Gastroesophageal sphincter (tissue), 4 donors: Measurements from ENCODE around the gene DCDC2B. TPM values are rescaled to one million over a fixed set of nuclear protein-coding genes. Genes with fewer than 3 reads are reported as not detected.

Experiments
- ATAC-seq: fragments of 150-250 bp; one replicate; pipeline ENCODE4 v1.9.1; 2016; ENCODE audit warnings: mild to moderate bottlenecking, moderate library complexity
- H3K27ac ChIP-seq, 4 donors: fragments of 200-600 bp; sonication (generic) in 3 of 4; 1 replicate in 3 of 4; 2 replicates in 1 of 4; pipeline ENCODE4 v1.5.1; 2016 to 2019
- H3K27me3 ChIP-seq: fragments of 200-600 bp; sonication (generic); one replicate; pipeline ENCODE4 v1.5.1; 2019
- H3K36me3 ChIP-seq, 2 donors: fragments of 200-600 bp; sonication (generic); one replicate each; pipeline ENCODE4 v1.5.1; 2019; ENCODE audit warnings: control low read depth in 1 of 2
- H3K4me1 ChIP-seq, 3 donors: fragments of 200-600 bp; sonication (generic); 1 replicate in 2 of 3; 2 replicates in 1 of 3; pipeline ENCODE4 v1.5.1; 2016 to 2019; ENCODE audit warnings: control low read depth in 2 of 3
- H3K4me3 ChIP-seq, 2 donors: fragments of 200-600 bp; sonication (generic); one replicate each; pipeline ENCODE4 v1.5.1; 2019; ENCODE audit warnings: mild to moderate bottlenecking in 1 of 2, moderate library complexity in 1 of 2
- H3K9me3 ChIP-seq, 3 donors: fragments of 200-600 bp; sonication (generic); one replicate each; pipeline ENCODE4 v1.5.1; 2017 to 2019; ENCODE audit warnings: control low read depth in 2 of 3
- EP300 ChIP-seq: sonication (generic); formaldehyde crosslinking; IDR thresholded peaks from one replicate; pipeline ENCODE4 v1.6.1; 2017; ENCODE audit warnings: antibody characterized with exemption, mild to moderate bottlenecking
- POLR2A ChIP-seq, 2 donors: fragments of 450-650 bp; IDR thresholded peaks; one replicate each; pipeline ENCODE4 v1.6.1; 2017; ENCODE audit warnings: antibody characterized with exemption in 2 of 2, mild to moderate bottlenecking in 2 of 2, moderate library complexity in 1 of 2
- POLR2AphosphoS5 ChIP-seq: sonication (generic); formaldehyde crosslinking; IDR thresholded peaks from one replicate; pipeline ENCODE4 v1.6.1; 2017; ENCODE audit warnings: antibody characterized with exemption
- WGBS, 2 donors: methylation state at CpG; one replicate each; pipeline ENCODE4 v1.1.5; 2018; ENCODE audit warnings: low coverage in 1 of 2; 5-methylcytosine and 5-hydroxymethylcytosine counted together
- total RNA-seq, 4 donors: library from RNA; depleted of rRNA; stranded (reverse); fragments of >200 nt; gene quantifications; one replicate each; pipeline ENCODE4 v1.1.0, GENCODE V29; 2016
- TF ChIP-seq, protein P1 (sequence below), 4 experiments: fragments of 200-600 bp in 2 of 4; fragments of 450-650 bp in 2 of 4; sonication (generic) in 1 of 4; IDR thresholded peaks; one replicate each; pipeline ENCODE4 v1.5.1; 2017 to 2019; ENCODE audit warnings: antibody characterized with exemption in 4 of 4, mild to moderate bottlenecking in 2 of 4, moderate library complexity in 2 of 4

The DCDC2B gene
- total RNA-seq, 4 donors from 2014 or later = not detected

DNA sequence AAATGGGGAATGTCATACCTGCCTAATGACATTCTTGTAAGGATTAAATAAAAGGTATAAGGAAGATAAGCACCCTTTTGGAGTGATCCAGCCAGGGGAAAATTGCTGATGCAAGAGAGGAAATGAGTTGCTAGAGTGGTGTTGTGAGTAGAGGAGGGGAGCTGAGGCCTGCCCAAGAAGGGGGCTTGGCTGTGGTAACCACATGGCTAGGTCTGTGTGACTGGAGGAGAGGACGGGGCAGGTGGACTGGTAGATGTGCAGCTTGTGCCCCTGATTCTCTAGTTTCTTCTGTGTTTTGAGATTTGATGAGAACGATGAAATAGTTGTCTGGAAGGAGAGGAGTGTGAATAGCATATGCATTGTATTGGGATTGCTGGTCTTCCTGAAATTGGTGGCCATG lies 22.8 kb upstream of the DCDC2B start:
- 84 to 100% methylated on average over 1 to 2 of the region's 2 CpGs for WGBS, 2 donors
- TF ChIP-seq POLR2A (IDR thresholded peaks at IDR 0.05) = no peak
- no peak for TF ChIP-seq EP300
- TF ChIP-seq POLR2AphosphoS5 = no peak
- TF ChIP-seq, protein P1, sequence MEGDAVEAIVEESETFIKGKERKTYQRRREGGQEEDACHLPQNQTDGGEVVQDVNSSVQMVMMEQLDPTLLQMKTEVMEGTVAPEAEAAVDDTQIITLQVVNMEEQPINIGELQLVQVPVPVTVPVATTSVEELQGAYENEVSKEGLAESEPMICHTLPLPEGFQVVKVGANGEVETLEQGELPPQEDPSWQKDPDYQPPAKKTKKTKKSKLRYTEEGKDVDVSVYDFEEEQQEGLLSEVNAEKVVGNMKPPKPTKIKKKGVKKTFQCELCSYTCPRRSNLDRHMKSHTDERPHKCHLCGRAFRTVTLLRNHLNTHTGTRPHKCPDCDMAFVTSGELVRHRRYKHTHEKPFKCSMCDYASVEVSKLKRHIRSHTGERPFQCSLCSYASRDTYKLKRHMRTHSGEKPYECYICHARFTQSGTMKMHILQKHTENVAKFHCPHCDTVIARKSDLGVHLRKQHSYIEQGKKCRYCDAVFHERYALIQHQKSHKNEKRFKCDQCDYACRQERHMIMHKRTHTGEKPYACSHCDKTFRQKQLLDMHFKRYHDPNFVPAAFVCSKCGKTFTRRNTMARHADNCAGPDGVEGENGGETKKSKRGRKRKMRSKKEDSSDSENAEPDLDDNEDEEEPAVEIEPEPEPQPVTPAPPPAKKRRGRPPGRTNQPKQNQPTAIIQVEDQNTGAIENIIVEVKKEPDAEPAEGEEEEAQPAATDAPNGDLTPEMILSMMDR (IDR thresholded peaks at IDR 0.05) = no peak
- no peak overlapping the region for H3K4me3 ChIP-seq
- H3K27ac ChIP-seq = no peak overlapping the region
- ATAC-seq = no peak
- H3K9me3 ChIP-seq = no peaks in the 10 kb centered on the region
- H3K27me3 ChIP-seq = no peaks in the 10 kb centered on the region
- H3K36me3 ChIP-seq = peaks cover 0 to 100% of the 10 kb centered on the region in 2 donors
- H3K4me1 ChIP-seq = peaks cover 7 to 56% (median 21%) of the 10 kb centered on the region in 3 donors

DNA sequence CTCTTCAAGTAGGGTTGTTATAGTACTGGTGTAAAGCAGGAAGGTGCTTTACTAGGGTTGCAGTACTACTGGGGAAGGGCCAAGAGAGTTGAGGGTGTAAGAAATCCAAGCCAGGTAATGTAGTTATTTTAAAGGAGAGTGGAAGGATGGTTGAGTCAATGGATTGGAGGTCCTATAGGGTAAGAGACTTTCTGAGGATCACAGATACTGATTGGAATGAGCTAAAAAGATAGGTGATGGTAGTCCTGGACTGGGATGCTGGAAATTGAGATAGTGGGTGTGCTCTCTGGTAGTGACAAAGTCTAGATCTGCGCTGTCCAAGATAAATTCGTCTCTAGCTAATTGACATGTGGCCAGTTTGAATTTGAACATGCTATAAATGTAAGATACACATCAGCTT lies 22.4 kb upstream of the DCDC2B start:
- no peak overlapping the region for H3K27ac ChIP-seq
- no peaks in the 10 kb centered on the region for H3K9me3 ChIP-seq
- H3K4me1 ChIP-seq = peaks cover 3 to 52% (median 17%) of the 10 kb centered on the region in 3 donors
- no peak for ATAC-seq
- TF ChIP-seq POLR2AphosphoS5 (no peak), POLR2A (IDR thresholded peaks at IDR 0.05) (no peak), EP300 (no peak)
- TF ChIP-seq, protein P1 (IDR thresholded peaks at IDR 0.05) = no peak
- WGBS, 2 donors = 78 to 94% methylated on average over 2 of the region's 2 CpGs
- no peaks in the 10 kb centered on the region for H3K27me3 ChIP-seq
- H3K4me3 ChIP-seq = no peak overlapping the region
- peaks cover 0 to 100% of the 10 kb centered on the region in 2 donors for H3K36me3 ChIP-seq

DNA sequence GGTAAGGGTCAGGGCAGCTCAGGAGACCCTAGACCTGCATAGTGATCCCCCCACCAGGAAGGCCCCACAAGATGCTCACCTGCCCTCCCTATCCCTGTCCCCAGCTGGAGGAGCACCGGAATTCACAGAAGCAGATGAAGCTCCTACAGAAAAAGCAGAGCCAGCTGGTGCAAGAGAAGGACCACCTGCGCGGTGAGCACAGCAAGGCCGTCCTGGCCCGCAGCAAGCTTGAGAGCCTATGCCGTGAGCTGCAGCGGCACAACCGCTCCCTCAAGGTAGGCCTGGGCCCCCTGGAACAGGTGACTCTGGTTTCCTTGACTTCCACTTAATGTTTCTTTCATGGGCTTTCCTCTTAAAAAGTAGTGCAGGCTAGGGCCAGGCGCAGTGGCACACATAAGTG lies 21.0 kb upstream of the DCDC2B start:
- TF ChIP-seq POLR2AphosphoS5 = no peak
- TF ChIP-seq, protein P1 (IDR thresholded peaks at IDR 0.05) = no peak
- no peak for TF ChIP-seq EP300
- TF ChIP-seq POLR2A (IDR thresholded peaks at IDR 0.05) = no peak
- no peak overlapping the region for H3K4me3 ChIP-seq
- no peaks in the 10 kb centered on the region for H3K9me3 ChIP-seq
- no peak overlapping the region for H3K27ac ChIP-seq
- peaks cover 0 to 38% (median 9%) of the 10 kb centered on the region in 3 donors for H3K4me1 ChIP-seq
- peaks cover 0 to 100% of the 10 kb centered on the region in 2 donors for H3K36me3 ChIP-seq
- no peaks in the 10 kb centered on the region for H3K27me3 ChIP-seq
- 98 to 100% methylated on average over 4 to 5 of the region's 9 CpGs for WGBS, 2 donors
- no peak for ATAC-seq

DNA sequence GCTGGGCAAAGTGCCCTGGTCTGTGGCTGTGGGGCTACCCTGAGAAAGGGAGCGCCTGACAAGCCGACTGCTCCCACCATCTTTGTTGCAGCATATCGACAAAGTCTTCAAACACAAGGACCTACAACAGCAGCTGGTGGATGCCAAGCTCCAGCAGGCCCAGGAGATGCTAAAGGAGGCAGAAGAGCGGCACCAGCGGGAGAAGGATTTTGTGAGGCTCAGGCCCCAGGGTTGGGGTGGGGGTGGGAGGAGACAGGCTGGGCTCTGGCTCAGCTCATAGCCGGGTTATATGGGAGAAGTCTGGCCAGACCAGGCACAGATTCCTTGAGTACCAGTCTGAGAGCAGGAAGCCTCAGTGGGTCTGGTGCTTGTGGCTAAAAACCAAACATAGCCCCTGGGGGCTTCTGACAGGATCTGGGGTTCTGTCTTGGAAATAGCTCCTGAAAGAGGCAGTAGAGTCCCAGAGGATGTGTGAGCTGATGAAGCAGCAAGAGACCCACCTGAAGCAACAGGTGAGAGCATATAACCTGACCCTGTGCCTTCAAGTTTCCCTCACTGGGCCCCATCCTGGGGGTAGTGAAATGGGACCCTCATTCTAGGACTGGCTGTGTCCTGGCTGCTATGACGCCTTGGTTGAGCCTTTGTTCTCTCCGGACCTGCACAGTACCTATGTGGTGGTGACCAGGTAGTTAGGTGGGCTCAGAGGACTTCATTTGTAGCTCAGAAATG lies 16.5 kb upstream of the DCDC2B start:
- H3K4me1 ChIP-seq = no peaks in the 10 kb centered on the region
- 66 to 87% methylated on average over 3 to 5 of the region's 8 CpGs for WGBS, 2 donors
- H3K36me3 ChIP-seq = peaks cover 0 to 100% of the 10 kb centered on the region in 2 donors
- TF ChIP-seq, protein P1 (IDR thresholded peaks at IDR 0.05) = no peak
- no peak for TF ChIP-seq POLR2AphosphoS5
- no peak for TF ChIP-seq POLR2A (IDR thresholded peaks at IDR 0.05)
- TF ChIP-seq EP300 = no peak
- H3K27me3 ChIP-seq = no peaks in the 10 kb centered on the region
- H3K27ac ChIP-seq = no peak overlapping the region
- no peaks in the 10 kb centered on the region for H3K9me3 ChIP-seq
- H3K4me3 ChIP-seq = no peak overlapping the region
- ATAC-seq = no peak

DNA sequence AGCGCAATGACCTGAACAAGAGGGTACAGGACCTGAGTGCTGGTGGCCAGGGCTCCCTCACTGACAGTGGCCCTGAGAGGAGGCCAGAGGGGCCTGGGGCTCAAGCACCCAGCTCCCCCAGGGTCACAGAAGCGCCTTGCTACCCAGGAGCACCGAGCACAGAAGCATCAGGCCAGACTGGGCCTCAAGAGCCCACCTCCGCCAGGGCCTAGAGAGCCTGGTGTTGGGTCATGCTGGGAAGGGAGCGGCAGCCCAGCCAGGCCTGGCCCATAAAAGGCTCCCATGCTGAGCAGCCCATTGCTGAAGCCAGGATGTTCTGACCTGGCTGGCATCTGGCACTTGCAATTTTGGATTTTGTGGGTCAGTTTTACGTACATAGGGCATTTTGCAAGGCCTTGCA lies 13.9 kb upstream of the DCDC2B start:
- Histone ChIP-seq H3K27ac (no peak overlapping the region), H3K36me3 (peaks cover 0 to 85% of the 10 kb centered on the region in 2 donors), H3K4me3 (no peak overlapping the region), H3K4me1 (peaks cover 6 to 14% (median 6%) of the 10 kb centered on the region in 3 donors), H3K27me3 (no peaks in the 10 kb centered on the region), H3K9me3 (no peaks in the 10 kb centered on the region)
- no peak for TF ChIP-seq POLR2A (IDR thresholded peaks at IDR 0.05)
- TF ChIP-seq, protein P1 (IDR thresholded peaks at IDR 0.05) = no peak
- no peak for TF ChIP-seq POLR2AphosphoS5
- no peak for TF ChIP-seq EP300
- no peak for ATAC-seq
- no CpG with 5 or more reads among the region's 6 CpGs for WGBS, 2 donors
